ENCODE measurements around the gene CREM. TPM values are rescaled to one million over a fixed set of nuclear protein-coding genes. Genes with fewer than 3 reads are reported as not detected.

The CREM gene
- total RNA-seq, 1 donor from 2014 or later: 19.3 TPM

DNA sequence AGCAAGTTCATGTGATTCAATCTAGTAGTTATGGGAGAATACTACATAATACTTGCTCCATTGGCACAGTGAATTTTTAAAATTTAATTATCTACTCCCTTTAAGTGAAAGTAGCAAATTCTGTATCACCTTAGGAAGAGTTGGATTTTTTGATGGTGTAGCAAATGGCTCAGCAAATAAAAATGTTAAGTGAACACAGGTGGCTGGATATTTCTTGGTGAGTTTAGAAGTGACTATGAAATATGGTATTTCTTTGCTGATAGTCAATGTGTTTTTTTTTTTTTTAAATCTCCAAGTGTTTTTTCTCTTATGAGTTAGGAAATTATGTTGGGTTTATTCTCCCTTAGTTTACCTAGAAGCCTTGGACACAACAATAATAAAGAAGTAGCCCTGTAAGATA, 67.8 kb downstream of the CREM start:
- no peak for DNase-seq
- TF ChIP-seq, protein P1, sequence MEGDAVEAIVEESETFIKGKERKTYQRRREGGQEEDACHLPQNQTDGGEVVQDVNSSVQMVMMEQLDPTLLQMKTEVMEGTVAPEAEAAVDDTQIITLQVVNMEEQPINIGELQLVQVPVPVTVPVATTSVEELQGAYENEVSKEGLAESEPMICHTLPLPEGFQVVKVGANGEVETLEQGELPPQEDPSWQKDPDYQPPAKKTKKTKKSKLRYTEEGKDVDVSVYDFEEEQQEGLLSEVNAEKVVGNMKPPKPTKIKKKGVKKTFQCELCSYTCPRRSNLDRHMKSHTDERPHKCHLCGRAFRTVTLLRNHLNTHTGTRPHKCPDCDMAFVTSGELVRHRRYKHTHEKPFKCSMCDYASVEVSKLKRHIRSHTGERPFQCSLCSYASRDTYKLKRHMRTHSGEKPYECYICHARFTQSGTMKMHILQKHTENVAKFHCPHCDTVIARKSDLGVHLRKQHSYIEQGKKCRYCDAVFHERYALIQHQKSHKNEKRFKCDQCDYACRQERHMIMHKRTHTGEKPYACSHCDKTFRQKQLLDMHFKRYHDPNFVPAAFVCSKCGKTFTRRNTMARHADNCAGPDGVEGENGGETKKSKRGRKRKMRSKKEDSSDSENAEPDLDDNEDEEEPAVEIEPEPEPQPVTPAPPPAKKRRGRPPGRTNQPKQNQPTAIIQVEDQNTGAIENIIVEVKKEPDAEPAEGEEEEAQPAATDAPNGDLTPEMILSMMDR (IDR thresholded peaks at IDR 0.05): no peak
- no peaks in the 10 kb centered on the region for H3K27me3 ChIP-seq (ENCODE audit: low read depth)
- H3K27ac ChIP-seq: no peak overlapping the region
- no peak overlapping the region for H3K4me3 ChIP-seq
- no peaks in the 10 kb centered on the region for H3K9me3 ChIP-seq
- no peak for ATAC-seq
- H3K4me1 ChIP-seq: peaks cover 31% of the 10 kb centered on the region
- intact Hi-C loops (cut with DNase I): no loop called here
- H3K36me3 ChIP-seq: no peaks in the 10 kb centered on the region

DNA sequence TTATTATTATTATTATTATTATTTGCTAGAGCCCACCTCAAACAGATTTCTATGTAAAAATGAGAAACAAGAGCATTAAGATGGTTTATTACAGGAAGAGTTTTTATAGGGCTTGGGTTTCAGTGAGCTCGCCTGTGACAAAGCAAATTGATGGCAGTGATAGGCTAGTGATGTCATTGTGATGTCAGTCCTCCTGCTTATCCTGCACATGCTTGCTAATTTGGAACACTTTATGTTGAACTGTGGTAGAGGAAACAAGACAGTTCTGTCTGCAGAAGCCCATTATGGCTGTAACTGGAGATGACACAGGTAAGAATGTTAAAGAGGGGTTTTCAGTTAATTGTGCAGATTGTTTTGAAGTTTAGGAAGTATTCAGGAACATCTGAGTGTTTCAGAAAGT, 68.3 kb downstream of the CREM start:
- H3K36me3 ChIP-seq: no peaks in the 10 kb centered on the region
- ATAC-seq: peak; percentile 17 to 18
- TF ChIP-seq, protein P1 (IDR thresholded peaks at IDR 0.05): no peak
- peak overlapping the region; percentile 90 for H3K27ac ChIP-seq
- DNase-seq: no peak
- no peaks in the 10 kb centered on the region for H3K27me3 ChIP-seq (ENCODE audit: low read depth)
- intact Hi-C loops (cut with DNase I): no loop called here
- peak overlapping the region; percentile 51 for H3K4me3 ChIP-seq
- no peaks in the 10 kb centered on the region for H3K9me3 ChIP-seq
- H3K4me1 ChIP-seq: peaks cover 31% of the 10 kb centered on the region

DNA sequence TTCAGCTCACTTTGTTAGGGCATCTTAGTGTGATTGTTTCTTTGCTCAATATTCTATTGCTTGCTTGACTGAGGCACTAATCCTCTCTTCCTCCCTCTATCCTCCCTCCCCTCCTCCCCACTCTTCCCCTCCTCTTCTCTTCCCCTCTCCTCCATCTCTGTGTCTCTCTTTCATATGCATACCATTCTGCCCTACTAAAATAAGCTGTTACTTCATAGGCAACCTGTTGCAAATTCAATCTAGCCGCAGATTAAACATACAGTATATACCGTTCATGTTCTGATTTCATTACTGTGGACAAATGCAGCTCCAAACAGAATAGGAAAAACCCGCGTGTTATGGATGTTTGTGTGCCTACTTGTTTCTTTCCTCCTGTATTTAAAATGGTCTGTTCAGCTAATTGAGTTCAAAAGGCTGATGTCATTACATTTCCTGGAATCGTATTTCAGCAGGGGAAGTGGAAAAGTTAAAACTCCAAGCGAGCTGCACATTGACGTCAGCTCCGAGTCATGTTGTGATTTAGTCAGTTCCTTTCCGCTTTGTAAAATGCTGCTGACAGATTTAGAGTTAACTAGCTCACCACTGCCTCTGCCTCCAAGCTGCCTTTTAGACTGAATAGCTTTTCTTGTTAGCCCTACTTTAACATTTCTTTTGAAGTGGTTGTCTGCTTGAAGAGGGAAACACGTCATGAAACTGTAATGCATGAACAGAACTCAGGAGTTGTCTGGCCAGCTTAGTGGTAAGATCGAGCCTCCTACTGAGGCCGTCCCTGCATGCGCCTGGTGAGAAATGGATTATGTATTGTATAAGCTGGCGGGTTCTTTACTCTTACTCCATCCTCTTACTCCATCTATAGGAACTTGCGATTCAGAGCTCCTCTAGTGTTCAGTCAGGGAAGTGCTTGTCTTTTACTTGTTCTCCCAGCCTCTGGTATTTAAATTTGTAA, 69.0 kb downstream of the CREM start:
- Histone ChIP-seq H3K36me3 (no peaks in the 10 kb centered on the region), H3K27ac (peak overlapping the region; percentile 90), H3K27me3 (ENCODE audit: low read depth) (no peaks in the 10 kb centered on the region), H3K4me3 (peak overlapping the region; percentile 51), H3K9me3 (no peaks in the 10 kb centered on the region), H3K4me1 (peaks cover 31% of the 10 kb centered on the region)
- TF ChIP-seq, protein P1 (IDR thresholded peaks at IDR 0.05): peak; percentile 82
- intact Hi-C loops (cut with DNase I): no loop called here
- peak; percentile 93 for ATAC-seq
- no peak for DNase-seq

DNA sequence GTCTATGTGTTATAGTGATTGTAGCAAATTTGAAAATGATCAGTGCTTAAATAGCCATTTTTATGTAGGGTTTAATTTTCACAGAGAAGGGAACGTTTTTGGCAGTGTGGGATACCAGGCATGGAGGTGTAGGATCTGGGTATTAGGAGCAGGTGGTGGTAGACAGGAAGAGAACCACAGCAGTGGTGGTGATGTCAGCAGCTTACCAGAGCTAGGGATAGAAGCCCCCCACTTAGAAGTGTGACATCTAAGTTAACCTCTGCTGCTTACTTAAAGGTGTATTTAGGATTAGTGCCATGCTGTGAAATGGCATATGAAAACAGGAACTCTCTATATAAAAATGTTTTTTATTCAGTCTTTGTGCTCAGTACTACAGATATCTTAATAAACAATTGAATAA, 73.8 kb downstream of the CREM start:
- TF ChIP-seq, protein P1 (IDR thresholded peaks at IDR 0.05): no peak
- DNase-seq (no peak), ATAC-seq (no peak)
- Histone ChIP-seq H3K27me3 (ENCODE audit: low read depth) (no peaks in the 10 kb centered on the region), H3K36me3 (no peaks in the 10 kb centered on the region), H3K4me3 (no peak overlapping the region), H3K9me3 (no peaks in the 10 kb centered on the region), H3K27ac (no peak overlapping the region), H3K4me1 (peaks cover 8% of the 10 kb centered on the region)
- intact Hi-C loops (cut with DNase I): no loop called here

DNA sequence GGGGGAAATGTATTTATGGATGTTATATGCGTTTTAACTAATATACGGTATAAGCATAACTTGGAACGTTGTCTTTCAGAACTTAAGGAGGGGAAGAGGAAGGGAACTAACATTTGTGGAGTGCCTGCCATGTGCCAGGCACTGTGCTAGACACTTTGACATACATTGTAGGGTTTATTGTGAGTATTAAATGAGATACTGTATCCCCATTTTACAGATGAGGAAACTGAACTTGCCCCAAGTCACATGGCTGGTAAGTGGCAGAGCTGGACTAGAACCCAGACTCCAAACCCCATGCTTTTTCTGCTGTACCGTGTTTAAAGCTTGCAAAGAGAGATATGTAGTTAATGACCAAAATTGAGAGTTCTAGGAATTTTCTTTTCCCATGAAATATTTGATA, 74.6 kb downstream of the CREM start:
- H3K9me3 ChIP-seq: no peaks in the 10 kb centered on the region
- H3K36me3 ChIP-seq: no peaks in the 10 kb centered on the region
- ATAC-seq: no peak
- peaks cover 6% of the 10 kb centered on the region for H3K4me1 ChIP-seq
- intact Hi-C loops (cut with DNase I): no loop called here
- TF ChIP-seq, protein P1 (IDR thresholded peaks at IDR 0.05): no peak
- H3K27me3 ChIP-seq (ENCODE audit: low read depth): no peaks in the 10 kb centered on the region
- no peak overlapping the region for H3K27ac ChIP-seq
- no peak for DNase-seq
- H3K4me3 ChIP-seq: no peak overlapping the region

Measured in lower lobe of right lung (tissue), 2 donors.